Measurements from ENCODE around the gene APPBP2. TPM values are rescaled to one million over a fixed set of nuclear protein-coding genes. Genes with fewer than 3 reads are reported as not detected.

APPBP2 gene
- total and polyA plus RNA-seq, 2 of the 8 experiments (the other 6 are each of a cell fraction or from before 2014, with no cell fraction given) = 3.3 to 18.0 TPM

- TF ChIP-seq EGR1 (IDR thresholded peaks at IDR 0.05; ENCODE audit: borderline replicate concordance, low read depth, low read length) (no peak), CBX8 (IDR thresholded peaks at IDR 0.05; ENCODE audit: borderline replicate concordance, low read depth, low read length) (no peak), SP4 (IDR thresholded peaks at IDR 0.05; ENCODE audit: low read length) (no peak), GABPA (IDR thresholded peaks at IDR 0.05; ENCODE audit: borderline replicate concordance, insufficient read depth, low read length) (no peak), JUN (IDR thresholded peaks at IDR 0.05; ENCODE audit: low read depth, low read length) (no peak), MAFK (IDR thresholded peaks at IDR 0.05; ENCODE audit: low read depth, low read length) (no peak)
- TF ChIP-seq, protein P1, sequence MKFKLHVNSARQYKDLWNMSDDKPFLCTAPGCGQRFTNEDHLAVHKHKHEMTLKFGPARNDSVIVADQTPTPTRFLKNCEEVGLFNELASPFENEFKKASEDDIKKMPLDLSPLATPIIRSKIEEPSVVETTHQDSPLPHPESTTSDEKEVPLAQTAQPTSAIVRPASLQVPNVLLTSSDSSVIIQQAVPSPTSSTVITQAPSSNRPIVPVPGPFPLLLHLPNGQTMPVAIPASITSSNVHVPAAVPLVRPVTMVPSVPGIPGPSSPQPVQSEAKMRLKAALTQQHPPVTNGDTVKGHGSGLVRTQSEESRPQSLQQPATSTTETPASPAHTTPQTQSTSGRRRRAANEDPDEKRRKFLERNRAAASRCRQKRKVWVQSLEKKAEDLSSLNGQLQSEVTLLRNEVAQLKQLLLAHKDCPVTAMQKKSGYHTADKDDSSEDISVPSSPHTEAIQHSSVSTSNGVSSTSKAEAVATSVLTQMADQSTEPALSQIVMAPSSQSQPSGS (IDR thresholded peaks at IDR 0.05; ENCODE audit: low read length) = no peak
Observed at GRCh38 chr17:60457148-60457547, 68.9 kb downstream of the APPBP2 start (continued).

Measured in H1 (cell line).